ENCODE measurements around the gene ARHGAP28.

ARHGAP28 gene, protein sequence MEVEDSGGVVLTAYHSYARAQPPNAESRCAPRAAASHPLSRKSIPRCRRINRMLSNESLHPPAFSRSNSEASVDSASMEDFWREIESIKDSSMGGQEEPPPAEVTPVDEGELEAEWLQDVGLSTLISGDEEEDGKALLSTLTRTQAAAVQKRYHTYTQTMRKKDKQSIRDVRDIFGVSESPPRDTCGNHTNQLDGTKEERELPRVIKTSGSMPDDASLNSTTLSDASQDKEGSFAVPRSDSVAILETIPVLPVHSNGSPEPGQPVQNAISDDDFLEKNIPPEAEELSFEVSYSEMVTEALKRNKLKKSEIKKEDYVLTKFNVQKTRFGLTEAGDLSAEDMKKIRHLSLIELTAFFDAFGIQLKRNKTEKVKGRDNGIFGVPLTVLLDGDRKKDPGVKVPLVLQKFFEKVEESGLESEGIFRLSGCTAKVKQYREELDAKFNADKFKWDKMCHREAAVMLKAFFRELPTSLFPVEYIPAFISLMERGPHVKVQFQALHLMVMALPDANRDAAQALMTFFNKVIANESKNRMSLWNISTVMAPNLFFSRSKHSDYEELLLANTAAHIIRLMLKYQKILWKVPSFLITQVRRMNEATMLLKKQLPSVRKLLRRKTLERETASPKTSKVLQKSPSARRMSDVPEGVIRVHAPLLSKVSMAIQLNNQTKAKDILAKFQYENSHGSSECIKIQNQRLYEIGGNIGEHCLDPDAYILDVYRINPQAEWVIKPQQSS

GRCh38 chr18:6729247-6730091 is at the start of gene ARHGAP28:
ARHGAP28 (plus strand) TSS chr18:6729716; CDS start chr18:6729822, 106 bp downstream.
- H3K27me3 ChIP-seq (replicated peaks), result no peaks in the 10 kb centered on the region
- TF ChIP-seq, protein P1, sequence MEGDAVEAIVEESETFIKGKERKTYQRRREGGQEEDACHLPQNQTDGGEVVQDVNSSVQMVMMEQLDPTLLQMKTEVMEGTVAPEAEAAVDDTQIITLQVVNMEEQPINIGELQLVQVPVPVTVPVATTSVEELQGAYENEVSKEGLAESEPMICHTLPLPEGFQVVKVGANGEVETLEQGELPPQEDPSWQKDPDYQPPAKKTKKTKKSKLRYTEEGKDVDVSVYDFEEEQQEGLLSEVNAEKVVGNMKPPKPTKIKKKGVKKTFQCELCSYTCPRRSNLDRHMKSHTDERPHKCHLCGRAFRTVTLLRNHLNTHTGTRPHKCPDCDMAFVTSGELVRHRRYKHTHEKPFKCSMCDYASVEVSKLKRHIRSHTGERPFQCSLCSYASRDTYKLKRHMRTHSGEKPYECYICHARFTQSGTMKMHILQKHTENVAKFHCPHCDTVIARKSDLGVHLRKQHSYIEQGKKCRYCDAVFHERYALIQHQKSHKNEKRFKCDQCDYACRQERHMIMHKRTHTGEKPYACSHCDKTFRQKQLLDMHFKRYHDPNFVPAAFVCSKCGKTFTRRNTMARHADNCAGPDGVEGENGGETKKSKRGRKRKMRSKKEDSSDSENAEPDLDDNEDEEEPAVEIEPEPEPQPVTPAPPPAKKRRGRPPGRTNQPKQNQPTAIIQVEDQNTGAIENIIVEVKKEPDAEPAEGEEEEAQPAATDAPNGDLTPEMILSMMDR (IDR thresholded peaks at IDR 0.05; ENCODE audit: low read depth, low read length, missing control alignments), result peak; percentile 31
- peak; percentile 87 for DNase-seq
- H3K36me3 ChIP-seq (replicated peaks), result no peaks in the 10 kb centered on the region
- peak within 1 kb of the TSS; percentile 68 for H3K4me3 ChIP-seq (ENCODE audit: low read depth, low read length)
- in situ Hi-C loops (cut with HindIII; ENCODE audit: low pct_ligation_motif_present, low sequenced_read_pairs), result loop anchor here (25.0 kb wide), 1 partner anchor 92 kb away; no protein-coding TSS in a partner anchor
- peak within 1 kb of the TSS; percentile 52 for H3K27ac ChIP-seq

DNA sequence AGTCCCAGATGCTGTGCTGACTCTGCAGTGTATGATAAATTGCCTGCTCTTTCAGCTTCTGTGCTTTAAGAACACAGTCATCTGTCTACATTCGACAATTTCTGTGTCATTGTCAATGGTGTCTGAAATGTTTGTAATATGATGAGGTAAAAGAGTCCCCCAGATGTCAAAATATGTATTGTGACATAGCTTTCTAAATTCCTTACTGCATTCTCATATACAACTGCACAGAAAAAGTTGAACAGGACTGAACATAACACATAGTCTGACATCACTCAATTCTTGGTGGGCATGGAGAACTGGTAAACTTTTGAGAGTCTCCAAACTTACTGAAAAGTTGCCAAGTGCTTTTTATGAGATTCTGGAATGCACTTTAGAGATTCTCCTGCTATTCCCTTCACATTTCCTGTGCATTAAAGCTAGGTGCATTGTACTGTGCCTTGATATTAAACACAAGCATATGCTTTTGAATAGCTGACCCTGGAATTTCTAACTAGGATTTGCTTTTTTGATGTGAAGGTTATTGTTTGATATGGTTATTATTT is 48.1 kb upstream of the ARHGAP28 start:
- Histone ChIP-seq H3K27me3 (replicated peaks) (no peaks in the 10 kb centered on the region), H3K27ac (no peak overlapping the region), H3K4me3 (ENCODE audit: low read depth, low read length) (no peak overlapping the region), H3K36me3 (replicated peaks) (no peaks in the 10 kb centered on the region)
- in situ Hi-C loops (cut with HindIII; ENCODE audit: low pct_ligation_motif_present, low sequenced_read_pairs), result no loop called here
- no peak for DNase-seq
- TF ChIP-seq, protein P1 (IDR thresholded peaks at IDR 0.05; ENCODE audit: low read depth, low read length, missing control alignments), result no peak

DNA sequence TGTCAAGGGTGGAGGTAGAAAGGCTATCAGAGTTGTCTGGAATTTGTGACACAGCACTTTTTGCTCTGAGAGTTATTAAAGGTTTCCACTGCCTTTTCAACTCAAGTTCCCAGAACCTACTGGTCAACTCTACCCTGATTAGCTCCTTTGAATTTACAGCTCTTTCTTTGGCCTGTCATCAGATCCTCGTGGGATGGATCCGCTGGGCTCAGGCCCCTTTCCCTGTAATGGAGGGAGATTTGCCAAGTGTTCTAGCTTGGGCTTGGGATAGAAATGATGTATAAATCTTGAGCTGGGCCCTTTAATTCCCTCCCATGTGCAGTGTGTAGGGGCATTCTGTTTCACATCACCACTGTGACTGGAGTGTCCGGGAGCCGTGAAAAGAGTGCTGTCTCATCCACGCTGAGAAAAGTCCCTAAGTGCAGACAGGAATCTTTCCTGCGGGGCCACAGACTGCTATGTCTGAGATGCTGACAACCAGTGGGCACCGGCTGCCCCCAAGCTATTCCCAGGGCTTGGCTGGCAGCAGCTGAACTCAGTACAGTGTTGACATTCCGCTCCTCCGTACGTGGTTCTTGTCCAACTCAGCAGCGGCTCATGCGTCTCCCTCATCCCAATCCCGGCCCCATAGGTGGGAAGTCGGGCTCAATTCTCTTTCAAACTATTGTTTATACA is 46.9 kb upstream of the ARHGAP28 start:
- no peak overlapping the region for H3K27ac ChIP-seq
- H3K4me3 ChIP-seq (ENCODE audit: low read depth, low read length), result no peak overlapping the region
- H3K36me3 ChIP-seq (replicated peaks), result no peaks in the 10 kb centered on the region
- no peak for DNase-seq
- H3K27me3 ChIP-seq (replicated peaks), result no peaks in the 10 kb centered on the region
- TF ChIP-seq, protein P1 (IDR thresholded peaks at IDR 0.05; ENCODE audit: low read depth, low read length, missing control alignments), result no peak
- in situ Hi-C loops (cut with HindIII; ENCODE audit: low pct_ligation_motif_present, low sequenced_read_pairs), result no loop called here

- Histone ChIP-seq H3K4me3 (ENCODE audit: low read depth, low read length) (no peak overlapping the region), H3K27ac (no peak overlapping the region), H3K27me3 (replicated peaks) (no peaks in the 10 kb centered on the region), H3K36me3 (replicated peaks) (no peaks in the 10 kb centered on the region)
- in situ Hi-C loops (cut with HindIII; ENCODE audit: low pct_ligation_motif_present, low sequenced_read_pairs), result no loop called here
- no peak for DNase-seq
- TF ChIP-seq, protein P1 (IDR thresholded peaks at IDR 0.05; ENCODE audit: low read depth, low read length, missing control alignments), result no peak
Observed at GRCh38 chr18:6683112-6683876, 46.2 kb upstream of the ARHGAP28 start.
